ENCODE results near the gene CKM.

The CKM gene

DNA sequence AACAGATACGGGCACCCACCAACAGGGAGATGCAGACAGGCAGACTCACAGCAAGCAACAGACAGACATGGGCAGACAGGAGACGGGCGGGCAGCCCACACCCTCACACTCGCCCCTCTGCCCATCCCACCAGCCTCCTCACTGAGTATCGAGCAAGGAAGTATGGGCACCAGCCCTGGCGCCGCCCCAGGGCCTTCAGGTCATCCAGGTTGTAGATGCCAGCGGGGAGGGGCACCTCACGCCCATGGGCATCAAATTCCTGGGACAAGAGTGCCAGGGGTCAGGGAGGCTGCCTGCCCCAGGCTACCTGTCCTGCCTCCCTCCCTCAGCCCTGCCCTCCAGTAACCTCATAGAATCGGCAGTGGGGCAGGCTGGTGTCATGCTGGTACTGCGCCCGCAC is 42.0 kb upstream of the CKM start:
- TF ChIP-seq SIN3A (IDR thresholded peaks at IDR 0.05; ENCODE audit: borderline replicate concordance, insufficient read depth, low read length) (no peak), POLR2AphosphoS5 (IDR thresholded peaks at IDR 0.05; ENCODE audit: low read depth, low read length) (no peak), TAF1 (IDR thresholded peaks at IDR 0.05; ENCODE audit: borderline replicate concordance, insufficient read depth, low read length) (no peak), FOXP2 (optimal IDR thresholded peaks at IDR 0.05; ENCODE audit: borderline replicate concordance, extremely low read depth, extremely low read length, insufficient read depth) (no peak)
- TF ChIP-seq, protein P1, sequence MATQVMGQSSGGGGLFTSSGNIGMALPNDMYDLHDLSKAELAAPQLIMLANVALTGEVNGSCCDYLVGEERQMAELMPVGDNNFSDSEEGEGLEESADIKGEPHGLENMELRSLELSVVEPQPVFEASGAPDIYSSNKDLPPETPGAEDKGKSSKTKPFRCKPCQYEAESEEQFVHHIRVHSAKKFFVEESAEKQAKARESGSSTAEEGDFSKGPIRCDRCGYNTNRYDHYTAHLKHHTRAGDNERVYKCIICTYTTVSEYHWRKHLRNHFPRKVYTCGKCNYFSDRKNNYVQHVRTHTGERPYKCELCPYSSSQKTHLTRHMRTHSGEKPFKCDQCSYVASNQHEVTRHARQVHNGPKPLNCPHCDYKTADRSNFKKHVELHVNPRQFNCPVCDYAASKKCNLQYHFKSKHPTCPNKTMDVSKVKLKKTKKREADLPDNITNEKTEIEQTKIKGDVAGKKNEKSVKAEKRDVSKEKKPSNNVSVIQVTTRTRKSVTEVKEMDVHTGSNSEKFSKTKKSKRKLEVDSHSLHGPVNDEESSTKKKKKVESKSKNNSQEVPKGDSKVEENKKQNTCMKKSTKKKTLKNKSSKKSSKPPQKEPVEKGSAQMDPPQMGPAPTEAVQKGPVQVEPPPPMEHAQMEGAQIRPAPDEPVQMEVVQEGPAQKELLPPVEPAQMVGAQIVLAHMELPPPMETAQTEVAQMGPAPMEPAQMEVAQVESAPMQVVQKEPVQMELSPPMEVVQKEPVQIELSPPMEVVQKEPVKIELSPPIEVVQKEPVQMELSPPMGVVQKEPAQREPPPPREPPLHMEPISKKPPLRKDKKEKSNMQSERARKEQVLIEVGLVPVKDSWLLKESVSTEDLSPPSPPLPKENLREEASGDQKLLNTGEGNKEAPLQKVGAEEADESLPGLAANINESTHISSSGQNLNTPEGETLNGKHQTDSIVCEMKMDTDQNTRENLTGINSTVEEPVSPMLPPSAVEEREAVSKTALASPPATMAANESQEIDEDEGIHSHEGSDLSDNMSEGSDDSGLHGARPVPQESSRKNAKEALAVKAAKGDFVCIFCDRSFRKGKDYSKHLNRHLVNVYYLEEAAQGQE (IDR thresholded peaks at IDR 0.05; ENCODE audit: insufficient read depth in 1 of 2, low read depth in 2 of 2, low read length in 2 of 2), result no peak

DNA sequence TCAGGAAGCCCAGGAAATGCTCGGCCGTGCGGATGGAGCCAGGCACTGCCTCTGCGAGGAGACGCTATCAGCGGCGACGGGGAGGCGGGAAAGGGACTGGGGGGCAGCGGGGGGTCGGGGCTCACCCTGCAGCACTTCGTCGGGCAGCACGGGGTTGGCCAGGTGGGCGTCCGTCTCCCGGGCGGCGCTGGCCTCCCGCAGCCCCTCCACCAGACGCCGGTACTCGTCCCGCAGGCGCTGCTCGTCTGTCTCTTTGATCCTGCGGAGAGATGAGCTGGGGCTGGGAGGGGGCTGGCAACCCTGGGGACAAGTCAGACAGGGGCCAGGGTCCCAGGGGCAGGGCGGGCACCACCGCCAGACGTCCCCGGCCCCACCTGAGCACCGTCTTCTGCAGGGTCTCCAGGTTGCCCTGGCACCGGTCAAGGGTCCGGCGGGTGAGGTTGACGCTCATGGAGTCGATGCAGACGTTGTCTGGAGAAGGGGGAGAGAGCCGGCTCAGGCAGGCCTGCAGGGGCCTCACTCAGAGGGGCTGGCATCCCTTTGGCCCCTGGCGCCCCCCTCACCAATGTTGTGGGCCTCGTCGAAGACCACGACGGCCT is 41.3 kb upstream of the CKM start:
- TF ChIP-seq FOXP2 (optimal IDR thresholded peaks at IDR 0.05; ENCODE audit: borderline replicate concordance, extremely low read depth, extremely low read length, insufficient read depth), result no peak
- TF ChIP-seq SIN3A (IDR thresholded peaks at IDR 0.05; ENCODE audit: borderline replicate concordance, insufficient read depth, low read length), result no peak
- TF ChIP-seq, protein P1 (IDR thresholded peaks at IDR 0.05; ENCODE audit: insufficient read depth in 1 of 2, low read depth in 2 of 2, low read length in 2 of 2), result no peak
- TF ChIP-seq TAF1 (IDR thresholded peaks at IDR 0.05; ENCODE audit: borderline replicate concordance, insufficient read depth, low read length), result no peak
- no peak for TF ChIP-seq POLR2AphosphoS5 (IDR thresholded peaks at IDR 0.05; ENCODE audit: low read depth, low read length)

DNA sequence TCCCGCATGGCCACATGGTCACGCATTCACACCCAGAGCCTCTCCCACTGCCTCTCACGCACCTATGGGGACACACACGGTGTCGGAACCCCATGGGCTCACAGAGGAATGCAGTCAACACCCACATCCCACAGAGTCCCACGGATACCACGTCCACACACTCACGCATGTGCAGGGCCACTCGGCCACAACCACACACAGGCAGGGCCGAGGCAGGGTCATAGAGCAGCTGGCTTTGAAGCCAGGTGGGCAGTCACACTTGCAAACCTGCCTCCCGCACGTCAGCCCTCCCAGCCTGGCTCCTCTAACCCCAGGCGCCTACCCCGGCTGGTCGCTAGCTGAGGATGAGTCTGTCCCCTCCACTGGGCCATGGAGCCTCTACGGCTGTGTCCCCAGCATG is 39.6 kb upstream of the CKM start:
- TF ChIP-seq FOXP2 (optimal IDR thresholded peaks at IDR 0.05; ENCODE audit: borderline replicate concordance, extremely low read depth, extremely low read length, insufficient read depth), result no peak
- no peak for TF ChIP-seq TAF1 (IDR thresholded peaks at IDR 0.05; ENCODE audit: borderline replicate concordance, insufficient read depth, low read length)
- TF ChIP-seq SIN3A (IDR thresholded peaks at IDR 0.05; ENCODE audit: borderline replicate concordance, insufficient read depth, low read length), result no peak
- TF ChIP-seq, protein P1 (IDR thresholded peaks at IDR 0.05; ENCODE audit: insufficient read depth in 1 of 2, low read depth in 2 of 2, low read length in 2 of 2), result no peak
- no peak for TF ChIP-seq POLR2AphosphoS5 (IDR thresholded peaks at IDR 0.05; ENCODE audit: low read depth, low read length)

DNA sequence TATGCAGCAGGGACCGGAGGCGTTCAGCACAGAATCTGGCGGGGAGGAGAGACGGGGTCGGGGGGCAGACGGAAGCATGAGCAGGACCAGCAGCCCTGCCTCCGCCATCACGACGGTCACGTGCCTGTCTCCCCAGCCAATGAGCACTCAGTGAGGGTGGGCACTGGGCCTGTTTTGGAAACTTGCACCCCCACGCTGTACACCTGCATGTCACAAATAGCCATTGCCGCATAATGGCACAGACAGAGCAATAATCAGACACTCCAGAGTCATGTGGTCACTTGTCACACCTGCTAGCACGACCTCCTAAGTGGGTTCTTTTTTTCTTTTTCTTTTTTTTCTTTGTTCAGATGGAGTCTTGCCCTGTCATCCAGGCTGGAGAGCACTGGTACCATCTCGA is 38.9 kb upstream of the CKM start:
- TF ChIP-seq FOXP2 (optimal IDR thresholded peaks at IDR 0.05; ENCODE audit: borderline replicate concordance, extremely low read depth, extremely low read length, insufficient read depth) (no peak), TAF1 (IDR thresholded peaks at IDR 0.05; ENCODE audit: borderline replicate concordance, insufficient read depth, low read length) (no peak), SIN3A (IDR thresholded peaks at IDR 0.05; ENCODE audit: borderline replicate concordance, insufficient read depth, low read length) (no peak), POLR2AphosphoS5 (IDR thresholded peaks at IDR 0.05; ENCODE audit: low read depth, low read length) (no peak)
- TF ChIP-seq, protein P1 (IDR thresholded peaks at IDR 0.05; ENCODE audit: insufficient read depth in 1 of 2, low read depth in 2 of 2, low read length in 2 of 2), result no peak
